ENCODE data around the gene SOD1. TPM values are rescaled to one million over a fixed set of nuclear protein-coding genes. Genes with fewer than 3 reads are reported as not detected.

SOD1 gene
- polyA plus RNA-seq, 1 experiment, result 221 TPM

DNA sequence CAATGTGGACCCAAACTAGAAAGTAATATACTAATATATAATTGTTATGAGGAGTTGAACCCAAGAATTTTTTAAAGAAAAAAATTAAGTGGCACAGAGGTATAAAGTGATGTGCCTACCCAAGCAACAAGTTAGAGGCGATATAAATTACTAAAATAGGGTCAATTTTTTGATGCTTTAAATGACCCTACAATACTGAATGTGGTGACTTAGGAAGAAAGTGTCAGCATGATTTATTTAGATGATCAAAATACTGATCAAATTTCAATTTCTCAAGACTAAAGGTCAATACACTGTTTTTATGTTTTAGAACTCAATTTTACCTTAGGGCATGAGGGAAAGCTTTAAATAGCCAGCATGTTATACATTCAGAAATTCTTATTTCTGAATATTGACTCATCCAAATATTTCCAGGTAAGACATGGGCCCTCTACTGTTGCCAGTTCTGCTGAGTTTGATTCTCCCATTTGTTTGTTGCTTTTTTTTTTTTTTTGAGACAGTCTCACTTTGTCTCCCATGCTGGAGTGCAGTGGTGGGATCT, 52.3 kb downstream of the SOD1 start:
- ChIA-PET CTCF (interaction anchor here (1.0 kb wide), 1 partner anchor 18 kb away, joined by 4 read pairs; no protein-coding TSS in a partner anchor), POLR2A (no interaction called here)

DNA sequence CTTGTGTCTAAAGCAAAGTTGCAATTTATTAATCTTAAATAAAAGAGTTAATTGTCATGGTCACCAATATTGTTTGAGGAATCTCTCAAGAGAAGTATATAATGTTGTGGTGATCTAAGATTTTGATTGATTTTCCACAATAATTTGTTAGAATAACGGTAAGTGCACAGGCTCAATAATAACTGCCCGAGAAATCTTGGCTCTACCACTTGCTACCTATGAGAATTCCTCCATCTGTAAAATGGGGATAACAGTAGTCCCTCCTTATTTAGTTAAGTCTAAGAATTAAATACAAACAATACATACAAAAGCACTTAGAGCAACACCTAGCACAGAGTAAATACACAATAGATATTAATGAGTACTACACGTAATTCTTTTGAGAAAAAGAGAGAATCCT, 53.6 kb downstream of the SOD1 start:
- H3K36me3 ChIP-seq (ENCODE audit: control insufficient read depth, insufficient read depth, low read length), result no peaks in the 10 kb centered on the region
- CTCF ChIA-PET, result no interaction called here
- no peak for DNase-seq (ENCODE audit: low read depth)
- H3K27me3 ChIP-seq (ENCODE audit: control insufficient read depth, insufficient read depth, low read length), result no peaks in the 10 kb centered on the region
- POLR2A ChIA-PET, result no interaction called here
- H3K4me3 ChIP-seq (ENCODE audit: low read depth, low read length), result no peak overlapping the region
- TF ChIP-seq, protein P1, sequence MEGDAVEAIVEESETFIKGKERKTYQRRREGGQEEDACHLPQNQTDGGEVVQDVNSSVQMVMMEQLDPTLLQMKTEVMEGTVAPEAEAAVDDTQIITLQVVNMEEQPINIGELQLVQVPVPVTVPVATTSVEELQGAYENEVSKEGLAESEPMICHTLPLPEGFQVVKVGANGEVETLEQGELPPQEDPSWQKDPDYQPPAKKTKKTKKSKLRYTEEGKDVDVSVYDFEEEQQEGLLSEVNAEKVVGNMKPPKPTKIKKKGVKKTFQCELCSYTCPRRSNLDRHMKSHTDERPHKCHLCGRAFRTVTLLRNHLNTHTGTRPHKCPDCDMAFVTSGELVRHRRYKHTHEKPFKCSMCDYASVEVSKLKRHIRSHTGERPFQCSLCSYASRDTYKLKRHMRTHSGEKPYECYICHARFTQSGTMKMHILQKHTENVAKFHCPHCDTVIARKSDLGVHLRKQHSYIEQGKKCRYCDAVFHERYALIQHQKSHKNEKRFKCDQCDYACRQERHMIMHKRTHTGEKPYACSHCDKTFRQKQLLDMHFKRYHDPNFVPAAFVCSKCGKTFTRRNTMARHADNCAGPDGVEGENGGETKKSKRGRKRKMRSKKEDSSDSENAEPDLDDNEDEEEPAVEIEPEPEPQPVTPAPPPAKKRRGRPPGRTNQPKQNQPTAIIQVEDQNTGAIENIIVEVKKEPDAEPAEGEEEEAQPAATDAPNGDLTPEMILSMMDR (IDR thresholded peaks at IDR 0.05; ENCODE audit: insufficient read depth, low read depth, low read length), result no peak

More for the DNA sequence above, 52.3 kb downstream of the SOD1 start:
- H3K27me3 ChIP-seq (ENCODE audit: control insufficient read depth, insufficient read depth, low read length), result no peaks in the 10 kb centered on the region
- TF ChIP-seq, protein P1 (IDR thresholded peaks at IDR 0.05; ENCODE audit: insufficient read depth, low read depth, low read length), result no peak
- no peak for DNase-seq (ENCODE audit: low read depth)
- no peaks in the 10 kb centered on the region for H3K36me3 ChIP-seq (ENCODE audit: control insufficient read depth, insufficient read depth, low read length)
- H3K4me3 ChIP-seq (ENCODE audit: low read depth, low read length), result no peak overlapping the region

DNA sequence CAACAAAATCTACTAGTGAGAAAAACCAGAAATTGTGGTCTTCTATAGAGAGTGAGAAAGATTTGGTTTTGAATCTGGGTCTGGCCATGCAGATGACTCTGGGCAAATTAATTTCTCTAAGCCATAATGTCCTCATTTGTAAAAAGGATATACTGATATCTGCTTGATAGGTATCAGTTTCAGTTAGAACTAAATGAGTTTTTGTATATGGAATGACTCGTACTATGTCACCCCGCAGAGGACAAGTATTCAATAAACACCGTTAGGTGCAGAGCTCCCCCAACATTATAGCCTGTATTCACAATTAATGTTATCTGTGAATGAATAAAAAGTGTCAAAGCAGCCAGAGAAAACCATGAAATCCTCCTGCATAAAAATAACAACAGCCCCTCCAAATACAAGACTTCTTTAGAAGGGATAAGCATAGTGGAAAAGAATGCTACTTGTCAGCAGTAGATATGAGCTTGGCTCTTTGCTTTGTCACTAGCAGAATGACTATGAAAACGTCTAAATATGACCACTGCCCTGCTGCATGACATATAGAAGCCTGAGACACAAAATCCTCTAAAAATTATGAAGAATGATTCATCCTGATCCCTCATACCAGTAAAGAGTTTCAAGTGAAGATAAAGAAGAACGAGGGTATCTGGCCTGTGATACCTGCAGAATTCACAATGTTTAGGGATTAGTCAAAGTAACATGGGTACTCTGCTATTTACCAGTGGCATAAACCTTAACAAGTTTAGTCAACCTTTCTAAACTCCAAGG, 54.7 kb downstream of the SOD1 start:
- H3K27me3 ChIP-seq (ENCODE audit: control insufficient read depth, insufficient read depth, low read length), result no peaks in the 10 kb centered on the region
- H3K36me3 ChIP-seq (ENCODE audit: control insufficient read depth, insufficient read depth, low read length), result no peaks in the 10 kb centered on the region
- CTCF ChIA-PET, result no interaction called here
- TF ChIP-seq, protein P1 (IDR thresholded peaks at IDR 0.05; ENCODE audit: insufficient read depth, low read depth, low read length), result no peak
- DNase-seq (ENCODE audit: low read depth), result no peak
- H3K4me3 ChIP-seq (ENCODE audit: low read depth, low read length), result no peak overlapping the region
- POLR2A ChIA-PET, result no interaction called here

DNA sequence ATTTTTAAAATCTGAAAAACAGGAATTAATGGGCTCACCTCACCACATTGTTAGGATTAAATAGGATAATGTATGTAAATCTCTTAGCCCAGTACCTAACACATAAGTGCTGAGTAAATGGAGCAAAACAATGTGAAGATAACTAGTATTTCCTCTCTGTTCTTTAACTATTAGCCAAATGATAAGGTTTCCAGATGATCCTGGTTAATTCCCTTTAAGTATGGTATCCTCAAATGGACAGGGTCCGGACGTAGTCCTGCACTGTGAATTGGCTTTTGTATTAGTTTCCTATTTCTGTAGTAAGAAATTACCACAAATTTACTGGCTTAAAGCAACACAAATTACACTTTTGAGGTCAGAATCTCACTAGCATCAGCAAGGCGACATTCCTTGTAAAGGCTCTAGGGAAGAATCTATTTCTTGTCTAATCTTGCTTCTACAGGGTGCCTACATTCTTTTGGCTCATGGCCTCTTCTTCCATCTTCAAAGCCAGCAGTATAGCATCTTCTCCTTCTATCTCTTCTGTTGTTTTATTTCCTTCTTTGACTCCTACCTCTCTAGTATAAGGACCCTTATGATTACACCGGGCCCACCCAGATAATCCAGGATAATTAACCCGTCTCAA, 55.4 kb downstream of the SOD1 start:
- no peak for DNase-seq (ENCODE audit: low read depth)
- POLR2A ChIA-PET, result no interaction called here

DNA sequence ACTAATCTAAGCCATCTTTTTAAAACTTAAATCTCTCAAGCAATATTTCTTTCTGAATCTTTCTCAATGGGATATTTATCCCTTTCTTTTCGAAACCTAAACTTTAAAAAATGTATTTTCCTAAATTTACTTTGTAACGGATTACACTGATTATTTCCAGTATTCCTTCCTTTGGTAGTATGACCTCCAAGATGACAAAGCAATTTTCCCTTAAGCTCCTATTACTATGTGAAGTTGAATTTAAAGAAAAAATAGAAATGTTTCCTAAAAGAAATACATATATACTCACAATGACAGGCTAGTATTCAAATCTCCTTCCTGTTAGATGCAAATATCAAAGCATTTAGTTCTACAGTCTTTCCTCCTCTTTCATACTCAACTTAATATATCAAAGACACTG, 56.6 kb downstream of the SOD1 start:
- CTCF ChIA-PET, result no interaction called here
- Histone ChIP-seq H3K36me3 (ENCODE audit: control insufficient read depth, insufficient read depth, low read length) (no peaks in the 10 kb centered on the region), H3K27me3 (ENCODE audit: control insufficient read depth, insufficient read depth, low read length) (no peaks in the 10 kb centered on the region), H3K4me3 (ENCODE audit: low read depth, low read length) (no peak overlapping the region)
- no peak for DNase-seq (ENCODE audit: low read depth)
- TF ChIP-seq, protein P1 (IDR thresholded peaks at IDR 0.05; ENCODE audit: insufficient read depth, low read depth, low read length), result no peak
- POLR2A ChIA-PET, result no interaction called here

More for the DNA sequence above, 55.4 kb downstream of the SOD1 start:
- Histone ChIP-seq H3K27me3 (ENCODE audit: control insufficient read depth, insufficient read depth, low read length) (no peaks in the 10 kb centered on the region), H3K4me3 (ENCODE audit: low read depth, low read length) (no peak overlapping the region), H3K36me3 (ENCODE audit: control insufficient read depth, insufficient read depth, low read length) (no peaks in the 10 kb centered on the region)
- TF ChIP-seq, protein P1 (IDR thresholded peaks at IDR 0.05; ENCODE audit: insufficient read depth, low read depth, low read length), result no peak
- CTCF ChIA-PET, result no interaction called here
